ENCODE measurements around the gene SLC39A3.

SLC39A3 gene

GRCh38 chr19:2732157-2732725, 7.6 kb downstream of the SLC39A3 start:
- no peak for TF ChIP-seq CTCF (conservative IDR thresholded peaks at IDR 0.05; ENCODE audit: low read length)
- no peak for DNase-seq (ENCODE audit: low read depth)
- no peak overlapping the region for H3K4me3 ChIP-seq (ENCODE audit: low read length)

GRCh38 chr19:2731181-2731995, 8.4 kb downstream of the SLC39A3 start:
- no peak overlapping the region for H3K4me3 ChIP-seq (ENCODE audit: low read length)
- TF ChIP-seq CTCF (conservative IDR thresholded peaks at IDR 0.05; ENCODE audit: low read length), result no peak
- DNase-seq (ENCODE audit: low read depth), result no peak

GRCh38 chr19:2729943-2730818, 9.6 kb downstream of the SLC39A3 start:
- H3K4me3 ChIP-seq (ENCODE audit: low read length), result no peak overlapping the region
- DNase-seq (ENCODE audit: low read depth), result no peak
- no peak for TF ChIP-seq CTCF (conservative IDR thresholded peaks at IDR 0.05; ENCODE audit: low read length)

GRCh38 chr19:2728783-2729387, 10.9 kb downstream of the SLC39A3 start:
- no peak for DNase-seq (ENCODE audit: low read depth)

GRCh38 chr19:2727640-2727944, 12.2 kb downstream of the SLC39A3 start:
- H3K4me3 ChIP-seq (ENCODE audit: low read length), result no peak overlapping the region
- peak; percentile 12 for DNase-seq (ENCODE audit: low read depth)
- TF ChIP-seq CTCF (conservative IDR thresholded peaks at IDR 0.05; ENCODE audit: low read length), result no peak

More at GRCh38 chr19:2728783-2729387, 10.9 kb downstream of the SLC39A3 start:
- TF ChIP-seq CTCF (conservative IDR thresholded peaks at IDR 0.05; ENCODE audit: low read length), result no peak
- H3K4me3 ChIP-seq (ENCODE audit: low read length), result no peak overlapping the region

- DNase-seq (ENCODE audit: low read depth), result no peak
- H3K4me3 ChIP-seq (ENCODE audit: low read length), result no peak overlapping the region
- TF ChIP-seq CTCF (conservative IDR thresholded peaks at IDR 0.05; ENCODE audit: low read length), result no peak
Observed at GRCh38 chr19:2726904-2727639, 12.7 kb downstream of the SLC39A3 start.
